CD4-positive, alpha-beta T cell treated with Interferon alpha-2 for 1 hour (primary cell): ENCODE data around the gene NHERF2.

Source experiments
- DNase-seq, 2 donors: peaks; one replicate each; pipeline ENCODE4 v3.0.0-alpha.2; 2020 to 2022

Gene NHERF2

DNA sequence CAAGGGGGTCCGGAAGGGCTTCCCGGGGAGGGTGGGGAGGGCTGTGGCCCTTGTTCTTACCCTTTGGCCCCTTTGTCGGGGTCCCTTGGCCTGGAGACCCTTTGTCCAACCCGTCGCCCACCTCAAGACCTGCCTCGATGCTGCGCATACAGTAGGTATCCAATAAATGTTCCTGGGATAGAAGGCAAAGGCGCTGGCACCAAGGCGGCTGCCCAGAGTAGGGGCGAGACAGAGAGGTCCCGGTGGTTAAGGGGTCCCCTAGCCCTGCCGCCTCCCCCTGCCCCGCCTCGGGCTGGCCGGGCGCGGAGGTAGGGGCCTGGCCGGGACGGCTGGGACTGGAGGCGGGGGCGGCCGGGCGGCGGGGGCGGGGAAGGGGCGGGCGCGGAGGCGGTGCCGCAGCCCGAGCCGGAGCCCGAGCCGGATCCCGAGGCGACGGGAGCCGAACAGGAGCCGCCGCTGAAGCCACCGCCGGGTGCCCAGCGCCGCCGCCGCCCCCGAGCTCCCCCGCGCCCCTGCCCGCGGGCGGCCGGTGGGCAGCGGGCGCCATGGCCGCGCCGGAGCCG is at the start of gene NHERF2:
TSS of gene NHERF2 (plus strand) at position 442 of the 563 bp plus-strand sequence. CDS start at position 546, 104 bp downstream.
- DNase-seq: peak in 1 of 2 donors; percentile 40

DNA sequence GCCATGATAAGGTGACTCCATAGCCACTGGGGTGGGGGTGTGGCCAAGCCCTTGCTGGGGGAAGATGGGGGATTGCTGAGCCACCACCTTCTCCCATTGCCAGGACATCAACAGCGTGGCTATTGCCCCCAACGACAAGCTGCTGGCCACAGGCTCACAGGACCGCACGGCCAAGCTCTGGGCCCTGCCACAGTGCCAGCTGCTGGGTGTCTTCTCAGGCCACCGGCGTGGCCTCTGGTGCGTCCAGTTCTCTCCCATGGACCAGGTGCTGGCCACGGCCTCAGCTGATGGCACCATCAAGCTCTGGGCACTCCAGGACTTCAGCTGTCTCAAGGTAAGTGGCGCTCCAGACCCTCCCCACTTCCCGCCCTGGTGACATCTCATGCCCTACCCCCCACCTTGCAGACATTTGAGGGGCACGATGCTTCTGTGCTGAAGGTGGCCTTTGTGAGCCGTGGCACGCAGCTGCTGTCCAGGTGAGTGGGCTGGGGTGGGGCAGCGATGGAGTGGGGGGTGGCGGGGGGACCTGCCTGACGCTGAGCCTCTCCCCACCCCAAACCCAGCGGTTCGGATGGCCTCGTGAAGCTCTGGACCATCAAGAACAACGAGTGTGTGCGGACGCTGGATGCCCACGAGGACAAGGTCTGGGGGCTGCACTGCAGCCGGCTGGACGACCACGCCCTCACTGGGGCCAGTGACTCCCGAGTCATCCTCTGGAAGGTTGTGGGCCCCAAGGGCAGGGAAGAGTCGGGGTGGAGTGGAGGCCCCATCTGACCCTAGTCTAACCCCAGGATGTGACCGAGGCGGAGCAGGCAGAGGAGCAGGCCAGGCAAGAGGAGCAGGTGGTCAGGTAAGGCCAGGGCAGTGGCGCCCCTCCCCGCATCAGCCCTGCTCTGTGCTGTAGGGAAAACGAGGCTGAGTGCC is 49.5 kb upstream of the NHERF2 start:
- DNase-seq: no peak

DNA sequence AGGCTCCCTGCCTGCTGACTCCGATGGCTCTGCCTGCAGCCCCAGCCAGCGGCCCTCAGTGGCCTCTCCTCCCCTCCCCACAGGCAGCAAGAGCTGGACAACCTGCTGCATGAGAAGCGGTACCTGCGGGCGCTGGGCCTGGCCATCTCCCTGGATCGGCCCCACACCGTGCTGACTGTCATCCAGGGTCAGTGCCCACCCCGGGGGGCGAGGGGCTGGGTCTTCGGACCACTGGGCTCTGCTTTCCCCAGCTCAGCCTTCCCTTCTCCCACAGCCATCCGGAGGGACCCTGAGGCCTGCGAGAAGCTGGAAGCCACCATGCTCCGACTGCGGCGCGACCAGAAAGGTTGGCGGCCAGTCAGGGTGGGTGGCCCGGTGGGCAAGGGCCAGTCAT is 48.8 kb upstream of the NHERF2 start:
- DNase-seq: no peak

DNA sequence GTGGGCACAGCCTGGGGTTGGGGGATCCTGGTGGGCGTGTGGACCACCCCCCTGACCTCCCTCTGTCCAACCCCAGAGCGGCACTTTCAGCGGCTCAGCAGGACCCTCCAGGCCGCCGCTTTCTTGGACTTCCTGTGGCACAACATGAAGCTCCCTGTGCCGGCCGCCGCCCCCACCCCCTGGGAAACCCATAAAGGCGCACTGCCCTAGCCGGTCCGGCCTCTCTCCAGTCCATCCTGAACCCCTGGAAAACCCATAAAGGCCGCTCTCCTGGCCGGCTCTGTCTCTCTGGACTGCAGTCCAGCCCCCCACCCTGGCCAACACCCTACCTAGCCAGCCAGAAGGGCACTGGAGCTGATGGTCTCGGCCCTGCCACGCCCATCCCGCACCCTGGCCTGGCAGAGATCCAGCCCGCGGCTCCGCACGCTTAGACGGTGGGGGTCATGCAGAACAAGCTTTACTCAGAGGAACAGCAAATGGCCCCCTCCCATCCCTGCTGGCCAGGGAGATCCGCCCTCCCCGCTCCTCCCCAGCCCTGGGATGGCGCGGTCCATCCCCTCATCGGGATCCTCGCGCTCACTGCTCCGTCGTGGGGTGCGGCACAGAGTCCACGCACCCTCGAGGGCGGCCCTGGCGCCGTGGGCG is 48.1 kb upstream of the NHERF2 start:
- DNase-seq: no peak

DNA sequence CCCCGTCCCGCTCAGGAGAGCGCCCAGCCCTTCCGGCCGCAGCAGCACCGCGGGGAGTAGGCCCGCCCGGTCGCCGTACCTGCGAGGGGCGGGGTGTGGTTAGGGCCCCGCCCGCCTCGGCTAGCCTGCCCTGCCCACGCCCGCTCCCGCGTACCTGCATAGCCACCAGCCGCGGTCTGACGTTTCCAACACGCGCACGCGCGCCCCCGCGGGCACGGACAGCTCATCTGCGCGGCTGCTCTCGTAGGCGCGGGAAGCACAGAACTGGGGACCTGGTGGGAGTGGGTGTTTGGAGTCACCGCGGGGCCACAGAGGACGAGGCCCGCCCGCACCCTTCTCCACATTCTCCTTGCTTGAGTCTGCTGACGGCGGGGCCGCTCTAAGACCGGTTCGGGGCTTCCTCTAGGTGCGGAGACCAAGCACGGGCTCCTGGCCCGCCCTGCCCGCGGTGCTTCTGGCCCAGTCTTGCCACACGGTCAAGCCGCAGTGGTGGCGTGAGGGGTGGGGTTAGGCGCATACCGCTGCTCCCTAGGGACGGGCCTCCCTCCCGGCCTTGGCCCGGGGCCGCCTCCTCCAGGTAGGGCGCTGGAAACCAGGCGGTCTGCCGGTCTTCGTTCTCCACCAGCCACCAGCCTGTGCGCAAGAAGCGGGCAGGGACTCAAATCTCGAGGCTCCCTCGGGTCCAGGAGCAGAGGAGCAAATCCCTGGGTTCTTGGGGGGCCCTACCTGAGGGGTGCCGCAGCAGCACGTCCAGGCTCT is 47.3 kb upstream of the NHERF2 start:
- DNase-seq: peak in 1 of 2 donors; percentile 52

DNA sequence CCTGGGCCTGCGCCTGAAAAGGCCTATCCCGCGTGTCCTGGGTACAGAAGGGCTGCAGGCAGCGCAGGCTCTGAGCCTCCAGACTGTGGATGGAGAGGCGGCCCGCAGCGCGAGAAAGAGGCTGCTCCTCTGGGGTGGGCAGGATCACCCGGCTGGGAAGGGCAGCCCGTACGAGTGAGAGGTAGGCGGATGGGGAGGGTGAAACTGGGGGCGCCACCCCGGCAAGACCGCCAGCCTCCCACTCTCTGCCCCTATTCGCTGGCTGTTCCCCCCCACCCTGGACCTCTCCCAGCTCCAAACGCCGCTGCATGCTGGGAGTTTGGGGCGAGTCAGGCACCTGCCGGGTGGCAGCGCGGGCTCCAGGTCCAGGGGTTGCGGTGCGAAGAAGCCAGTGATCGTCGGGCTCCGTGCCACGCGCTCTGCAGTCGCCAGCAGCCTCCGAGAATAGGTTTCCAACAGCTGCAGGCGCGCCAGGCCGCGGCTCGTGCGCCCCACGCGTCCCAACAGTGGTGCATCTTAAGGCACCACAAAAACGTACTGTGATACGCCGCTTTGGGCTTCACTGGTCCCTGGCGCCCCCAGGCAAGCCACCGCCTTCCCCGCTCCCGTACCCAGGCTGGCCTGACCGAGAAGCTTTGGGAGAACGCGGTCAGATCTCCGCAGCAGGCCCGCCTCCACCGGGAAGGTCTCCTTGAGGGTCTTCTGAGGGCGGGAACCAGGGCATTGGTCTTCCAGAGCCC is 46.5 kb upstream of the NHERF2 start:
- DNase-seq: no peak

DNA sequence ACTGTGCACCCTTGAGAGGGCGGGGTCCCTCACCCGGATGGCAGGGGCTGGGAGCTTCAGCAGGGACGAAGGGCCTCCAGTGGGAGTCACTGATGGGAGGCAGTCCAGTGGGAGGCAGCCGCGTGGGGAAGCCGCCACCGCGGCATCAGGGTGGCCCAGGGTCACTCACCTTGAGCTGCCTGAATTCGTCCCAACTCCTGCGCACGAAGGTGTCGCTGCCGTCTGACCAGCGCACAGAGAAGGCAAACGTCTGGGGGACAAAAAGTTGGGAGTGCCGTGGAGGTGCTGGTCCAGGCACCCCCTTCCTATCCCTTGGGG is 46.0 kb upstream of the NHERF2 start:
- no peak for DNase-seq

DNA sequence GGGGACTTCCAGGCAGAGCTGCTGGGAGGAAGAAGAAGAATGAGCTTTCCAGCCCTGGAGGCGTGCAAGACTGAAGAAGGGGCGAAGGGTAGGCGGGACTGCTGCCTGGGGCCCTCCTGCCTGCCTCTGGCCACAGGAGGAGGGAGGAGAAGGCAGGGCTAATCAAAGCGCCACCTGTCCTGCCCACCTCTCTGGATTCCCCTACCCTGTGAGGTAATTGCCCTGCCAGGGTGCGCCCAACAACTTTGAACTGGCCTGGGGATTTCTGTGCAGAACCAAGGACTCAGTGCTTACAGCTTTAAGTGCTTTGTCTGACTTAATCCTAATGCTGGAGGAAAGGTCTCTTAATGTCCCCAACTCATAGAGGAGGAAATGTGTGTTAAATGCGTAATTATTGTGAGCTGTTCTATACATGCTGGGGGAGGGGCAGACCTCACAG is 45.3 kb upstream of the NHERF2 start, which contains the start of gene NOXO1:
TSS of gene NOXO1 (minus strand) at position 72 of the 439 bp plus-strand sequence. CDS start 290 bp downstream, outside the sequence.
- DNase-seq: no peak

DNA sequence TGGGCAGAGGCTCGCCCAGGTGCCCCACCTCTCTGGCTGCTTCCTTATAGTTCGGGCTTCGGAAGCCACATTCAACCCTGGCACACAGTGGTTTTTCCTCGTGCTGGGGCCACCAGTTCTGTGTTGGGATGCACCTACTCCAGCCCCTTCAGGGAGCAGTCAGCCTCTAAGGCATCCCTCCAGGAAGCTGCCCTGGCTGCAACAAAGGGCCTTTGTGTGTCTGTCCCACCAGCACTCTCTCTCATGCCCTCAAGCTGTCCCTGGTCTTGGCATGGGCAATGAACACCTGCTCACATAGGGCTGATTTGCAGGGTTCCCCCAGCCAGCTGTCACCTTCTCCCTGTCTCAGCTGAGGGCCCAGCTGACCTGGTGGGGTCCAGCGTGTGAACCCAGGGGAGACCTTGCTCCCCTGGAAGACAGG is 44.7 kb upstream of the NHERF2 start:
- no peak for DNase-seq

DNA sequence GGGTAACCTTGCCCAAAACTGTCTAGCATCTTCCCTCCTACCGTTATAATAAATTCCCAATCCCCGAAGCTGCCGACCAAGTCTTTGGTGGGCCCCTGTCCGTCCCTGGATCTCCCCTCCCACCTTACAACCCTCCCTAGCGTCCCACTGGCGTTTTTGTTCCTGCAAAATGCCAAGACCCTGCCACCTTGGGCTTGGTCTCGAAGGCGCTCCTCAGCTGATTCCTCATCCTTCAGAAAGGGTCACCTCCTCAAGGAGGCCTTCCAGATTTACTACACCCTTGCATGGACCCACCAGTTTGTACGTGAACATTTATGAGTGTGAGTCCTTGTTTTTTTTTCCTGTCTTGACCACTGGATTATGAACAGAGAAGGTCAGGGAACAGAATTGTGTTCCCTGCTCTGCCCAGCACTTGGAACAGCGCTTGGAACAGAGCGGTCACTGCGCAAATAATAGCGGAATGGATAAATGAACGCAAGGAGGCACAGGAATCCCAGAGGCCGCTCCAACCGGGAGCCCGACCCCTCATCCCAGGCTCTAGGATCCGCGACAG is 43.6 kb upstream of the NHERF2 start:
- DNase-seq: no peak

DNA sequence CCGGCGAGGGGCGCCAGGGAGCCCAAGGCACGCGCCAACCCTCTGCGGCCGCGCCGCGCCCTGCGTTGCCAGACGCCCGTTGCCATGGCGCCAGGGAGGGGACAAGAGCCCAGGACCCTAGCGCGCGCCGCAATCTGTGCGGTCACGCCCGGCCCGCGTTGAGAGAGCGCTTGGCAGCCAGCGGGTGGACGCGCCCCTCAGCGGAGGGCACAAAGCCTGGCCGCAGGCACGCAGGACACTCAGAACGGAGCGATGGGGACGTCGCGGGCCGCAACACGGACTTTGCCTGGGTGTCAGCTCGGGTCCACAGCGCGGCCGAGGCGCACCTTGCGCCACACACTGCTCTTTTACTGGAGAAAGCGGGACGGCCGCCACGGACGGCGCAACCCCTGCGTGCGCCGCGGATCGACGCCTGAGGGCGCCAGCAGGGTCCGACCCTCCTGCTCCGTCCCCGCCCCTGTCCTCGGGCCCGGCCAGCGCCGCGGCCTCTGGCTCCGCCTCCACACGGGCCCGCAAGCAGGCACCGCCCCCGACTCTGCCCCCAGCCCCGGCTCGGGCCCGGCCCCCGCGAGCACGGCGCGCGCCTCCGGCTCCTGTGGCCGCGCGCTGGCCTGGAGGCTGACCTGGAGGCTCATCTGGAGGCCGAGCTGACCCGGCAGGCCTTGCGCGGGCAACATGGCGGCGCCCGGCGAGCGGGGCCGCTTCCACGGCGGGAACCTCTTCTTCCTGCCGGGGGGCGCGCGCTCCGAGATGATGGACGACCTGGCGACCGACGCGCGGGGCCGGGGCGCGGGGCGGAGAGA is 43.0 kb upstream of the NHERF2 start, which contains the start of gene GFER:
TSS of gene GFER (plus strand) at position 650 of the 803 bp plus-strand sequence. CDS start at position 676, 26 bp downstream.
- DNase-seq: peak; percentile 82 to 83

DNA sequence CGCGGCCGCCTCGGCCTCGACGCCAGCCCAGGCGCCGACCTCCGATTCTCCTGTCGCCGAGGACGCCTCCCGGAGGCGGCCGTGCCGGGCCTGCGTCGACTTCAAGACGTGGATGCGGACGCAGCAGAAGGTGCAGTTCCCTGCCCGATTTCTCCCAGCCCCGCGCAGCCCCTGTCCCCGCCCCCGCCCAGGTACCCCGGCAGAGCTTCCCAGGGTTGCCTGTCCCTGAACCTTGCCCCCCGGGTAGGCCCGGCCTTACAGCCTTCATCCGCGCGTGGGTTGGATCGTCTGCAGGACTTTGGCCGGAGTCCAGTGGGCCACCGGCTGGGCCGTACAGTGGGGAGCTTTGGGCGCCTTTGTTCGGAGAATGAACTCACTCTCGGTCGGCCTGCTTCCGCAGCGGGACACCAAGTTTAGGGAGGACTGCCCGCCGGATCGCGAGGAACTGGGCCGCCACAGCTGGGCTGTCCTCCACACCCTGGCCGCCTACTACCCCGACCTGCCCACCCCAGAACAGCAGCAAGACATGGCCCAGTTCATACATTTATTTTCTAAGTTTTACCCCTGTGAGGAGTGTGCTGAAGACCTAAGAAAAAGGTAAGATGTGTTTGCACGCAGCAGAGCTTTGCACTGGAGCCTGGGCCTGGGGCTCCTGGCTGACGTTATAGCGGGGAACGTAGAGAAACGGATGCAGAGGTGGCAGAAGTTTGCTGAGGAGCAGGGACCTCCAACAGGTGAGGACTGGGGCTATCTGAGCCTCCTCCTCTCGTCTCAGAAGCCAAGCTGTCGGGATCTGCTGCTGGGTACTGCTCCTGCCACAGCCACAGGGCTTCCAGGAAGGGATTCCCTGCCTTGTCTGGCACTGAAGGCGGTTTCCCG is 42.1 kb upstream of the NHERF2 start:
- DNase-seq: no peak

DNA sequence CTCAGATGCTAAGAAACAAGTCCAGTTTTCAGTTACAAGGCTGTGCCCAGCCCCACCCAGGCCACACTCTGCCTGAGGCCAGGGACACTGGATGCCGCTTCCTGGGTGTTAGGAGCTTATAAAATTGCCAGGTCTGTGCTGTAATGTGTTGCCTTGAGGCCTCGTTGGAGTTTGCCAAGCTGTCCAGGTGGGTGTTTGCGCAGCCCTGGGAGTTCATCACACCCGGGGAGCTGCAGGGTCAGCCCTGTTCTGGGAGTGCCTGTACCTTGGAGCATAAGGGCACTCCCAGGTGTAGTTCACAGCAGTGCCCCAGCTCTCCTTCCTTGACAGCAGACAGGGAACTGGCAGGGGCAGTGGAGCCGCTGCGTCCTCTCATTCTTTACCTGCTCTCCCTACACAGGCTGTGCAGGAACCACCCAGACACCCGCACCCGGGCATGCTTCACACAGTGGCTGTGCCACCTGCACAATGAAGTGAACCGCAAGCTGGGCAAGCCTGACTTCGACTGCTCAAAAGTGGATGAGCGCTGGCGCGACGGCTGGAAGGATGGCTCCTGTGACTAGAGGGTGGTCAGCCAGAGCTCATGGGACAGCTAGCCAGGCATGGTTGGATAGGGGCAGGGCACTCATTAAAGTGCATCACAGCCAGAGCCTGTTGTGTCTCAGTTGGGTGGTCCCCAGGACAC is 41.1 kb upstream of the NHERF2 start:
- no peak for DNase-seq

DNA sequence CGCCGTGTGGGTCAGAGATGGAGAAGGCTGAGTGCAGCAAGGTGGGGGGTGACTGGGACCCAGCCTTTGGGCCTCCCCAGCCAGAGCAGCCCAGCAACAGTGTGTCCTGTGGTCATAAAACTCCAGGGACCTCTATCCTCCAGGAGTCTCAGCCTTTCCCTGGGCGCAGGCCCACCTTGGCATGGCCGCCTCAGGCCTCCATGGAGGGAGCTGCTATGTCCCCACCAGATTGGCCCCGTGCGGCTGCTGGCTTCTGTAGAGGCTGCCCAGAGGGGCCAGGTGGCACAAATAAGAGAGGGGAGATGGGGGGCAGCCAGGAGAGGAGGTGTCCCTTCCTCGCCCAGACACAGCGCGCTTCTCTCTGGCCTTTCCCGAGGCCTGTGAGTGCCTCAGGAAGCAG is 39.5 kb upstream of the NHERF2 start:
- no peak for DNase-seq

DNA sequence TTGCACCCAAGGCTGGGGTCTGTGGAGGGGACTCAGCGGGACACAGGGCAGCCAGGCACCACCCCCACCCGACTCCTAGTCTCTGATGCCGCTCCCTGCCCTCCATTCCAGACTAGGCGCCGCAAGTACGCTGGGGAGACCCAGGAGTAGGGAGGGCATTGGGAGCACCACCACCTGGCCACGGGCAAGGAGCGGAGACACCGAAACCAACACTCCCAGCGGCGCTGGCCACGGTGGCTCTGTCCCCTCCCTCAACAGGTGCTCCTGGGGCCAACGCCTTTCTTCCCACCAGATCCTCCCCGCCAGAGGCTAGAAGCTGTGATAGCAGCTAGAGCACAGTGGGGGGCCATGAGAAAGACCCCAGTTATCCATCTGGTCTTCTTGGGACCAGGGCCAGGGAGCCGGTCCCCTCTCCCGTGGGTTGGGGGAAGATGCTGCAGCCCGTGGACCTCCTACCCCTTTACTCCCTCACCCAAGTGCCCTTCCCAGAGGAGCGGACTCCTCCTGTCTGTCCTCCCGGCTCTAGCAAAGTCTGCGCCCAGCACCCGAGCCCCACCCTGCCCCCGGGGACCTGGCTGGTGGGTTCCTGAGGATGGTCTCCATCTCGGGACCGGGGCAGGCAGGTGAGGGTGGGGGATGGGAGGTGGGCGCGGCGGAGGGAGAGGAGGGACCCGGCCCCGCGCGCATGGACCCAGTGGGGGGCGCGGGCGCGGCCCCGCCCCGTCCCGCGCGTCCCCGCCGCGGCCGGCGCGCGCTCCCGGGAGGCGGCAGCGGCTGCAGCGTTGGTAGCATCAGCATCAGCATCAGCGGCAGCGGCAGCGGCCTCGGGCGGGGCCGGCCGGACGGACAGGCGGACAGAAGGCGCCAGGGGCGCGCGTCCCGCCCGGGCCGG is 37.2 kb upstream of the NHERF2 start, which contains the start of gene SYNGR3:
TSS of gene SYNGR3 (plus strand) at position 762 of the 892 bp plus-strand sequence. CDS start 133 bp downstream, outside the sequence.
- DNase-seq: no peak

DNA sequence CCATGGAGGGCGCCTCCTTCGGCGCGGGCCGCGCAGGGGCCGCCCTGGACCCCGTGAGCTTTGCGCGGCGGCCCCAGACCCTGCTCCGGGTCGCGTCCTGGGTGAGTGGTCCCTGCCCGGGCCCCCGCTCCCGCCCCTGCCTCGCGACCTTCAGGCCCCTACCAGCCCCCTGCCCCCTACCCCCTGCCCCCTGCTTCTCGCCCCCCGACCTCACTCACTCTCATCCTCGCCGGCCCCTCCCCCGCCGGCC is 36.7 kb upstream of the NHERF2 start:
- DNase-seq: no peak

DNA sequence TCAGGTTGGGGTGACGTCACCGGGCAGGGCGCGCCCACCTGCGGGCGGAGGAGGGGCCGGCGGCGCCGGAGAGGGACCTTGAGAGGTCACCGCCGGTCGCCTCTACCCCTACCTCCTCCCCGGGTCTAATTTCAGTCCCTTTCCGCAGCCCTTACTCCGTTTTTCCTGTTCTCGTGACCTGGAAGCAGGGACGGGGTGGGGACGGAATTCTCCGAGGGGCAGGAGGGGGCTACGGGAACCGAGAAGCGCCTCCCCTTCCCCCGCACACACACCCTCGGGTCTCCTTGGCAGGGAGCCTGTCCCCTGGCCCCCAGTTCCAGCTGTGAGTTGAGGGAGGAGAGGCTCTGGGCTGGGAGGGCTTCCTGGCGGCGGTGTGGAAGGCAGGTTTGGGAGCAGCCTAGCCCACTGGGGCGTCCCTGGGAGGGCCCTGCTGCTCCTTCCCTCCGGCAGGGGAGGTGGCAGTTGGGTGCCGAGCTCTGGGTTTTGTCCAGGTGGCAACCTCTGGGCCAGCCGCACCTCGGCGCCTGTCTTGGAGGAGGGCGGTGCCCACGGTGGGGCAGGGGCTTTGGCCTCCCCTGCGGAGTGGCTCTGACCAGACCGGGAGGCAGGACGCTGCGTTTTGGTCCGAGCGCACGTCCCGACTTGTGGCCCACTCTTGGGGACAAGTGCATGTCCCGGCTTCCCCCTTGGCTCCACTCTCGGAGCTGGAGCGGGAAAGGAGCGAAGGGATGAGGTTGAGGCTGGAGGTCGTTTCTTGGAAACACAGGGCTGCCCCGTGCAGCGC is 36.2 kb upstream of the NHERF2 start:
- DNase-seq: peak; percentile 50 to 65
